T1000 (cell line): ENCODE data around the gene RASGRF2.

ENCODE experiments used
- DNase-seq: peaks from one replicate; lab custom pipeline; 2025; ENCODE audit warnings: mixed read lengths; lab: John Stamatoyannopoulos, UW

RASGRF2 gene

DNA sequence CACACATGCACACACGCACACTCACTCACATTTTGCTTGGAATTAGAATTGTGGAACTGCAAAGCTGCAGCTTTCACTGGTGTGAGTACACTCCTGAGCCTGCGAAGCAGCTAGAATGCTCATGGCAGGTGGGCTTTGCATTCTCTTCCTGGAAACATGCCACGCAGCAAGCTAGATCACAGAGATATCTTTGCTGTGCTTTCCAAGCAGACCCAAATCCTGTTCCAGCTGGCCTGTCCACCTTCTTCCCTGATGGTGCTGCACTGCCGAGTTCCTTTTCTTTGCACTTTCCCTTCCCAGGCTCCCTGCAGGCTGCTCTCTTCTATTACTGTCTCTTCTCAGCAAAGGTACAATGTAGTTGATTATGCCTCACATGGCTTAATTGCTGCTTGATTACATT lies 180.3 kb downstream of the RASGRF2 start:
- no peak for DNase-seq

DNA sequence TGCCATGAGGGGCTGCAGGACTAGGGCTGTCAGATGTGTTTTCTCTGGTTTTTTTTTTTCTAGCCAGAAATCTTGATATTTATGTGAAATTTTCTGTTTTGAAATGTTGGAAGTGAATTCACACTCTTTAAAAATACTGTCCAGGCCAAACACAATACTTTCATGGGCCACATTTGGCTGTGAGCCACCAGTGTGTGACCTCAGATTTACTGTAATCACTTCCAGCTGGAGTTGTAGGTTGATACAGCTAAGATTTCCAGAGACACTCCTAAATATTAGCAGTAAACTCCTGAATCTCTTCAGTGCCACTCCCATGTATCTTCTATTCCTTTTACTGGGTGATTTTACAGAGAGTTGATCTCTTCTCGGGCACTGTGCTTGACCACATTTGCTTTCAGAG lies 180.8 kb downstream of the RASGRF2 start:
- DNase-seq = no peak

- no peak for DNase-seq
Measured at GRCh38 chr5:81142108-81142507, 181.9 kb downstream of the RASGRF2 start.

GRCh38 chr5:81145329-81145935 lies 185.3 kb downstream of the RASGRF2 start:
- no peak for DNase-seq

GRCh38 chr5:81146031-81146430 lies 185.9 kb downstream of the RASGRF2 start:
- DNase-seq = no peak

DNA sequence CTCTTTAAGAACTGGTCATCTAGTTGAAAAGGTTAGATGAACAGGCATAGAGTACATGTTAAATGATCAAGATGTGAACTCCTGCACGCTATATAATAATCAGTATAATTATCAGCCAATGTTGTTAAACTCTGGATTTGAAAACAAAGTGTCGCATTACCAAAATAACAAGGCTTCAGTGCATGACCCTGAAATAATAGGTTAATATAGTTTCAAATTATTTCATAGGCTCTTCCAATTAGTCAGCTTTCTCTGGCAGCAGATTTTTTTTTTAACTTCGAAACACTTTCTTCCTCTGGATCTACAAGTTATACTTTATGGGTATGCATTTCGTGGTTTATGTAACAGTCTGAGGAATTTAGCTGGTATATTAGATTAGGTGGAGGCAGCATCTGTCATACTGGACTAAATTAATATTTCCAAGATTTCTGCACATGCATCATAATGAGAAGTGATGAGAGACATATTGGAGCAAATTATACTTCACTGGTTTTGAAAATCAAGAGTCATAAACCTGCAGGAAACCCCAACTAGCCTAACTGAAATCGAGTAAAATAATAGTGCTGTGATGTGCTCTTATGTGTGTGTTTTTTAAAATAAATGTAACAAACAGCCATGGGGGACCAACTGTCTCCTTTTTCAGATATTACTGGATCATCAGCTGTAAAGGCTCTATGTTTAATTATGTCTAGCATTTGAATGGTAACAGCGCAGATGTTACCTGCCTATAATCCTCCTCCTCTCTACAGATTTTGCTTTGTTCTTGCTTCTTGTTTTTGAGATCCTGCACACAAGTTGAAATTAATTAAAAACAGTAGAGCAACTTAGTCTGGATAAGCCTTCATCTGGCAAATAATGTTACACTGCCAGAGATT lies 187.1 kb downstream of the RASGRF2 start:
- DNase-seq = no peak

DNA sequence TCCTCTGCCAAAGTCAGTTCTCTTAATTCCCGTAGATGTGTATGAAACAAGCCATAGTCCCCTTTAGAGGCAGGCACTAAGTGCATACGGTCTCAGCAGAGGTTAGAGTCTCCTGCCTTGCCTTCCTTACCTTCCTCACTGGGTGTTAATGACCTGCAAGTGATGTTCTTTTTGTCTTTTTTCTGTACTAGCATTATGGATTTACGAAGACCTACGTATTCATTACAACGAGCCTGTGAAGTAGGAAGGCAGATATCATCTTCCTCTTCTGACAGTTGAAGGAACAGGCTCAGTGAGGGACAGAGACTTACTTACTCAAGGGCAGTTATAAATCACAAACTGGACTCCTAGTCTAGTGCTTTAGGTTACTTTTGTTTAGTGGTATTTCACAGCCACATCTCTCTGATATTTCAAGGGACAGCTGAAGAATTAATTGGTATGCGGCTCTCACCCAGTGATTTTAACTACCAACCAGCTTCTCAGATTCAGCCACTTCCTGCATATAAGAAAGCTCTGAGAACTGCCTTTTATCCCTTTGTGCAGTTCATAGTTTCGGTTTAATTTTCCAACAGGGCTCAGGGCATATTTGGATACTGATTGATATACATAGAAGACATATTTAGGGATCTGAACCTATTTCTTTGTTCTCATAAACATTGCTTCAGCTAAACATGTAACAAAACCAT lies 187.9 kb downstream of the RASGRF2 start:
- DNase-seq = no peak

- no peak for DNase-seq
Measured at GRCh38 chr5:81151546-81151945, 191.4 kb downstream of the RASGRF2 start.

- DNase-seq = no peak
Measured at GRCh38 chr5:81154725-81155124, 194.6 kb downstream of the RASGRF2 start.

GRCh38 chr5:81156732-81157131 lies 196.6 kb downstream of the RASGRF2 start:
- no peak for DNase-seq

- DNase-seq = no peak
Measured at GRCh38 chr5:81161012-81161601, 200.9 kb downstream of the RASGRF2 start.

GRCh38 chr5:81162501-81162900 lies 202.3 kb downstream of the RASGRF2 start:
- DNase-seq = no peak

DNA sequence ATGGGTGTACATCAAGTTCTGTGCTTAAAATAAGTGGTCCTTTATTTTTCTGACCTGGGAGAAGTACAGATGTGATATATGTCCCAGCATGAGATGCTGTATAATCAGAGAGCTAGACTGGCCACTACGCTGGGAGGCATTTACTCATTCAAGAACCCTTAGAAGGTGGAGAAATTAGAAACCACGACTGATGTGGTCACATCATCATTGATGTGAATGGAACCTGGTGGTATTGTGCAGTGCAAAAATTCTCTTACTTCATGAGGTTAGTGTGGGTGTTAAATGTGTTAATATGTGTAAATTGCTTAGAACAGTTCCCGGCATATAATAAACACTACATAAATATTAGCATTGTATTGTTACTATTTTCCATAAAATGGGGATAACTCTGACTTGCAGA lies 203.5 kb downstream of the RASGRF2 start:
- DNase-seq = no peak

DNA sequence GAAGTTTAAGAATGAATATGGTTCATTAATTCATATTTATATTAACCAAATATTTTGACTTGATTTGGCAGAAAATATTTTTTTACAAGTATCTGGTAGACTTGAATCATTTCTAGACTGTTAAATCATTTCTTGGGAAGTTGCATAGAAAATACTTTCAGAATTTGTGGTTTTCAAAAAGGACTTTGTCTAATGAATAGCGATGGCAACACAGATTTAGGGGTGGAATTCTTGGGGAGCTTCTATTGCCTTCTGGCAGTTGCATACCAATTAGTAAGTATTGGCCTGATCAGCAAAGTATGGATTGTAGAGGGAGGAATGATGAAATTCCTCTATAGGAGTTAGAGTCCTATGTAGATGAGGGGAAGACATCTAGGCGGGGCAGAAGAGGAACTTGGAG lies 204.3 kb downstream of the RASGRF2 start:
- DNase-seq = no peak

DNA sequence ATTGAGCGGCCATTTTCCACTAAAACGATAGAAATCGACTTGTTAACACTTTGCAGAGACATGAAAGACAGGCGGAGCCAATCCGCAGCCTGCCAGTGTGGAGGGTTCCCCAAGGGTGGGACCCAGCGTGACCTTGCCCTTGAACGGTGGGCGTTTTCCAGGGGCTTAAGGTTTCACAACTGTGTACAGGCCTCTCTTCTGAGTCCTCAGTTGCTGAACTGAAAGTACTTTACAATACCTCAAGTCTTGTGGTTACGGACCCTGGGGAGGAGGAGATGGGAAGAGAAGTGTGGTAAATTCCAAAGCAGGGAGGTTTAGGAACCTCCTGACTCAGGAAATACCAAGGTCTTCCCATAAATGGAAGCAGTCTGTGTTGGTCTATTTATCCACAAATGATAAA lies 204.8 kb downstream of the RASGRF2 start:
- no peak for DNase-seq

GRCh38 chr5:81165493-81166119 lies 205.4 kb downstream of the RASGRF2 start:
- peak; percentile 31 for DNase-seq

- no peak for DNase-seq
Measured at GRCh38 chr5:81166430-81166829, 206.3 kb downstream of the RASGRF2 start.

- DNase-seq = no peak
Measured at GRCh38 chr5:81167078-81167477, 206.9 kb downstream of the RASGRF2 start.

DNA sequence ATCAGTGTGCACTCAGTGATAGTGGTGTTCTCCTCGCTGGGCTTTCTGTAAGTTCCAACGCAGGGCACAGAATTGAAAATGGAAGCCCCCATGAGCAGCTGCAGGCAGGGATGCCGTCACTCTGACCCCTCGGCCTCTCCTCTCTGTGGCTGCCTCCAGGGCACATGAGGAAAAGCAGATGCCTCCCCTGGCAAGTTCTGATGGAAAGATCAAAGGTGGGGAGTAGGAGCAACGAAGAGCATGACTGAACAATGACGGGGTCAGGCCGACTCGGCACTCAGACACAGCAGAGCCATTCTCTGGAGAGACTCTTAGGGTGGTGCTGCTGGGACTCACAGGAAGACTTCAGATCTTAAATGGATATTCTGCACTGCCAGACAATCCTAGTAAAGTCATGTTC lies 207.4 kb downstream of the RASGRF2 start:
- no peak for DNase-seq

- no peak for DNase-seq
Measured at GRCh38 chr5:81169924-81170323, 209.8 kb downstream of the RASGRF2 start.

- DNase-seq = no peak
Measured at GRCh38 chr5:81171769-81172168, 211.6 kb downstream of the RASGRF2 start.

DNA sequence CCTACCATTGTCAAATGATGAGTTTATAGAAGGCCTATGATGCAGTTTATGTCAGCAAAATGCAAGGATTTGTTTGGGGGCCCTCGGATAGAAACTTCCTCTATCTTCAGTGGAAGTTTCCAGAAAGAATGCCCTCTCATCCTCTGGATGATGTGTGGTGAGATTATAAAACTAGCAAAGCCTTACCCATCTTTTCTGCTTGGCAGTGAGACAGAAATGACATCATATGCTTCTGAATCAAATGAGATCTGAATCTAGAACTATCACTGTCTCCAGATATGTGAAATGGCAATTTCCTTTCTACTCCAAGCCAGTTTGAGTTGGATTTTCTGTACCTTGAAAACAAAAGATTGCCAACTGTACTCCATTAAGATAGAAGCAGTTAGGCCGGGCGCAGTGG lies 212.5 kb downstream of the RASGRF2 start:
- no peak for DNase-seq
